ENCODE data around the gene MAPK10.
"Not testable (repeated sequence)": the region's sequence is repeated elsewhere in the genome, so short reads cannot be mapped to it uniquely, and the experiment has no call there.

Gene MAPK10

DNA sequence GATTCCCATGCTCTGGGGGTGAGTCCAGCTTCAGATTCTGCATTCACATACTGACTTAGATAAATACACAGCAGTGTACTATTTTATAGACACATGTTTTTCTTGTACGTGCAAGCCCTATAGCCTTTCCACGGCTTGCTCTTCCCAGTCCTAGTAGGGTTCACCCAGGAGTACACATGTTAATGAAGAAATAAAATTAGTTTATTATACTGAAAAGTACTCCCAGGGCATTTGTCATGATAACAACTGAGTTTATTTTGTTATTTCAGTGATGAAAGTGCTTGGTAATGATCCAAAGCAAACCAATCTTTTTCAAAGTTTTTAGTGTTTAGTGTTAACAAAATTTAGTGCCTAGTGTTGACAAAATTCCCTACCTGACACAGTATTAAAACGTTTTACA lies 21.3 kb downstream of the MAPK10 start:
- DNase-seq (ENCODE audit: low read depth): no peak

- no peak for DNase-seq (ENCODE audit: low read depth)
These were observed 25.7 kb downstream of the MAPK10 start for GRCh38 chr4:86334020-86334750.

DNA sequence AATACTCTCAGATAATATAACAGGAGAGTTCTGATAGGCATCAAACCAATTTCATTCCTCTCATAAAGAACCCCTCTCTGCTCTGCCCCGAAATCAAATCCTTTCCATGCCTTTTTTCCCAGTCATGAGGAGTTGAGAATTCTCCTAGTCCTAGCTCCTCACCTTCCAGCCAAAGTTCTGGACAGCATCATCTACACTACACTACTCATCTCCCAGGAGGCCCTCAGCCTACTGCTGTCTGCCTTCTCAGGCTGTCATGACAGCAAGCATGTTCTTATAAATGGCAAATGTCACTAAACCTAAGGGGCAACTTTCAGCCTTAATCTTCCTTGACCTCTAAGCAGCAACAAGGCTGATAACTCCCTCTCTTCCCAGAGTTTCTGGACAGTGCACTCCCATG lies 26.6 kb downstream of the MAPK10 start:
- no peak for DNase-seq (ENCODE audit: low read depth)

- DNase-seq (ENCODE audit: low read depth): no peak
These were observed 28.7 kb downstream of the MAPK10 start for GRCh38 chr4:86330961-86331742.

GRCh38 chr4:86330411-86330810 lies 29.4 kb downstream of the MAPK10 start:
- not testable (repeated sequence) for DNase-seq (ENCODE audit: low read depth)

DNA sequence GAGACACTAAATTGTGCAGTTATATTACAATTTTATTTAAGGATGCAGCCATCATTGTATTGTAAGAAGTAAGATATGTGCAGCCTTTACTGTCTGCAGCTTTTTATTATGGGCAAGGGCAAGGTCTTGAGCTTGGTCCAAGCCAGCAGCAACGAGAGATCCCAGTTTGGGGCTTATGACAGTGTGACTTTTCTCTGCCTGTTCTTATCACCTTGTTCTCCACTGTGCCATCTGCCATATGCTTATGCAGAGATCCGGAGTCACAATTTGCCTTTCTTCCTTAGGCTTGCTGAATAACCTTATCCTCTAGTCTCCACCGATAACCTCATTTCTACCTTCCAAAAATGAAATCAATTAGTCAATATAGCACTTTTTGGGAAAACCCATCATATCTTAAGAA lies 30.4 kb downstream of the MAPK10 start:
- no peak for DNase-seq (ENCODE audit: low read depth)

DNA sequence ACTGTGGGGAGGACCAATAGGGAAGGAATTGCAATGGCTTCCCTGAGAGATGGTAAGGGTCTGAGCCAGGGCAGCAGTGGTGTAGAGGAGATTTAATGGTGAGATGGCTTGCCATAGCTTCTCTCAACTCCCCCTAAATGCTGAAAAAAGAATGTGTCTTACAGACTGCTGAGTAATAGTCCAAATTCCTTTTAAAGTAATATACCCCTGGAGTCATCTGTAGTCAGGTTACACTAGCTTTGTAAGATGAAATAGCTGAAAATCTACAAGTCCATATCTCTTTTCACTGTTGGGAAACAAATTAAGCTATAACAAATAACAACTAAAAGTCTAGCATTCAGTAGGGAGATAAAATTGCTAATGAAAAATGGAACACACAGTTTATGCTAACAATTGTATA lies 33.5 kb downstream of the MAPK10 start:
- no peak for DNase-seq (ENCODE audit: low read depth)

DNA sequence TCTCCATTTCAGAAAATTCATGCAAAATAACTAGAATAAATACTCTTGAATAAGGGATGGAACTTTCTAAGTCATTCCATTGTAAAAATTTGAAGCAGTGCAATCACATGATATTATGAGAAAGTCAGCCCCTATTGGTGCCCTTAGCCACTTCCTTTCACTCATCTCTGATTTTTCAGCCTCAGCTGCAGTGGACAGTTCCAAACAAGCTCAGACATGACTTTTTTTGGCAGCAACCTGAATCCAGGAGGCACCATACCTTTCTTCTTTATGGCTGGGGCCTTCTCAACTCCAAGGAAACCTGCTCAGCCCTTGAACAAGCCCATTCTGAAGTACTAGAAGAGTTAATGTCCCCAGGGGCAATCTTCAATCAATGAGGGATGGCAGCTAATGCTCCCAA lies 40.5 kb downstream of the MAPK10 start:
- no peak for DNase-seq (ENCODE audit: low read depth)

- no peak for DNase-seq (ENCODE audit: low read depth)
These were observed 44.3 kb downstream of the MAPK10 start for GRCh38 chr4:86315579-86315978.

DNA sequence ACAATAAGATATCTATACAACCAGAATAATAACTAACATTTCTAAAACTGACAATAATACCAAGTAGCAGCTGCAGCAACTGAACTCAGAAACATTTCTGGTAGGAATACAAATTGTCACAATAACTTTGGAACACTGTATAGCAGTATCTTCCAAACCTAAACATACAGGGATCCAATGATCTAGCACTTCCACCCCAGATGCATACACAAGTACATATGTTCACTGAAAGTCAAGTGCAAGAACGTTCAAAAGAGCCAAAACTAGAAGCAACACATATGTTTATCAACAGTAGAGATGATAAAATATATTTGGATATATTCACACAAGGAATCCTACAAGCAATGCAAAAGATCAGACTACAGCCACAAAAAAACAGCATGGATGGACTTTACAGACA lies 46.2 kb downstream of the MAPK10 start:
- DNase-seq (ENCODE audit: low read depth): no peak

DNA sequence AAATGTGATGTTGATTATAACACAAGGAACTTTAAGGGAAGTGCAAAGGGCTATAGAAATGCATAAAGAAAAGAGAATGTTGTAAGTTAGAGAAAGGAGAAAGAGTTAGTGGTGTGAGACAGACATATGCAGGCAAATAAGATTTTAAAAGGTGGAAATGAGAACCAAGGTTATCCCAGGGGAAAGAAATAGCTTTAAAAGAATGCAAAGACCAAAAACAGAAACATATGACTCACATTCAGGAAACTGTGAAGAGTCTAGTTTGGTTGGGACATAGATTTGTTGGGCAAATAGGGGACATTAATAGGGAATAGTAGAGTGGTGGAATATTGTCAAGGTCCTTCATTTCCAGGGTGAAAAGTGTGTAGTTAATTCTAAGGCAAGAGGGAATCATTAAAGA lies 52.4 kb downstream of the MAPK10 start:
- no peak for DNase-seq (ENCODE audit: low read depth)

- DNase-seq (ENCODE audit: low read depth): no peak
These were observed 53.0 kb downstream of the MAPK10 start for GRCh38 chr4:86306816-86307215.

DNA sequence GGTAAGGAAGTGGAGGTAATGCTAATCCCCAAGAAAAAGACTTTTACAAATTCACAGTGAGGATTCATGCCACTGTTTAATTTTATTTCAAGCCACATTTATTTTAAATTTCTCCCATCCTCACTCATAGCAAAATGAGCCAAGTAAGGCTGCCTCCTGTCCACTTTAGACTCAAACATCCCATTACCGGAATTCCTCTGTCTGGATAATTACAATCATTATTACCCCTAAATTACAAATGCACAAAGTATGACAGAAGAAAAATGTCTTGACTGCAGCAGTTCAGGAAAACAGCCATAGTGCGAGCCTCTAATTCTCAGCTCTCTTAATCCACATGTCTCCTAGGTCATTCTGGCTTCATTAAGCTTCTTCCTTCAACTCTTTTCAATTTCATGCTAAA lies 57.0 kb downstream of the MAPK10 start:
- DNase-seq (ENCODE audit: low read depth): no peak

- no peak for DNase-seq (ENCODE audit: low read depth)
These were observed 57.6 kb downstream of the MAPK10 start for GRCh38 chr4:86302251-86302650.

- DNase-seq (ENCODE audit: low read depth): no peak
These were observed 59.3 kb downstream of the MAPK10 start for GRCh38 chr4:86300516-86300915.

DNA sequence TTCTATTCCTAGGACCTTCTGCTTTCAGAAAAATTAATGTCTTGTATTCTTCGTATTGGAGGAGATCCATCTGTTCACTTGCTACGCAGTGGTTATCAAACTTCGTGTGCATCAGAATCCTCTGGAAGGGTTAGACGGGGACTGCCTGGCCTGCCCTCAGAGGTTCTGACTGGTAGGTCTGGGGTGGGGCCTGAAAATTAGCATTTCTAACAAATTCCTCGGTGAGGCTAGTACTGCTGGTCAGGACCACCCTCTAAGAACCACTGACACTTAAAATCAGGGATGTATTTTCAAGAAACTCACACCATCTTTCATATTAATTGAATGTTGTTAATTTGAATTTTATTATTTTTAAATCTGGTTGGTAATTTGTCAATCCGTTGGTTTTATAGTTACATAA lies 63.0 kb downstream of the MAPK10 start:
- DNase-seq (ENCODE audit: low read depth): no peak

GRCh38 chr4:86294883-86295282 lies 65.0 kb downstream of the MAPK10 start:
- DNase-seq (ENCODE audit: low read depth): no peak

DNA sequence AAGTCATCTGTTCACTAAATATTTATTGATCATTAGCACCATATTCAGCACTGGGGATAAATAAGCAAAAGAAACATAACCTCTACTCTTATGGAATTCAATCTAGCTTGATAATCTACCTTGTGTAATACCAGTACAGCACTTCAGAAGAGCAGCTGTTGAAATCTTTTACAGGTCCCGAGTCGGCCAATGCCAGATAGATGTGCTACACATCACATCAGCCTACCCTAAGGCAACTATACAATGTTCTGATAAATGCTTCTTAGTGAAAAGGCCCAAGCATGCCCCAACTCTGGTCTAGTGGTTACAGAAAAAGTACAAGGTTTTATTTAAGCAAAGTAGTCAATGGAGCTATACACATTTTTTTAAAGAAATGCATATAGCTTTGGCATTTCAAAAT lies 68.7 kb downstream of the MAPK10 start:
- no peak for DNase-seq (ENCODE audit: low read depth)

GRCh38 chr4:86286726-86287125 lies 73.1 kb downstream of the MAPK10 start:
- no peak for DNase-seq (ENCODE audit: low read depth)

DNA sequence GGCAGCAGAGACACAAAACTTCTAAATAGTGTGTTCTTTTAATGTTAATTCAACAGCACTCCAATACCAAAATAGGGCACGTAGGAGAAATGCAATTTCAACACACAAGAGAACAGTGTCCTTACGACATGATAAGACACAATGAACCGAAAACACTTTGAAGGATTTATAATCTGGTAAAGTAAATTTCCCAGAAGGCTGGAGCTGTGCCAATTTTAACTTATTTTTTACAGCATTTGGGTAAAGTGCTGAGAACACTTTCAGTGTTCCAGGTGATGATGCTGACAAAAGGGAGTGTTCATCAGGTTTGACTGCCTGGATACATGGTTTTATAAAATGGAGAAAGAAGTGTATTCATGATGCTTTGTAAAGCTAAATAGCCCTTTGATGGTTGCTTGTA lies 76.5 kb downstream of the MAPK10 start:
- DNase-seq (ENCODE audit: low read depth): no peak

- DNase-seq (ENCODE audit: low read depth): no peak
These were observed 79.6 kb downstream of the MAPK10 start for GRCh38 chr4:86280246-86280645.

DNA sequence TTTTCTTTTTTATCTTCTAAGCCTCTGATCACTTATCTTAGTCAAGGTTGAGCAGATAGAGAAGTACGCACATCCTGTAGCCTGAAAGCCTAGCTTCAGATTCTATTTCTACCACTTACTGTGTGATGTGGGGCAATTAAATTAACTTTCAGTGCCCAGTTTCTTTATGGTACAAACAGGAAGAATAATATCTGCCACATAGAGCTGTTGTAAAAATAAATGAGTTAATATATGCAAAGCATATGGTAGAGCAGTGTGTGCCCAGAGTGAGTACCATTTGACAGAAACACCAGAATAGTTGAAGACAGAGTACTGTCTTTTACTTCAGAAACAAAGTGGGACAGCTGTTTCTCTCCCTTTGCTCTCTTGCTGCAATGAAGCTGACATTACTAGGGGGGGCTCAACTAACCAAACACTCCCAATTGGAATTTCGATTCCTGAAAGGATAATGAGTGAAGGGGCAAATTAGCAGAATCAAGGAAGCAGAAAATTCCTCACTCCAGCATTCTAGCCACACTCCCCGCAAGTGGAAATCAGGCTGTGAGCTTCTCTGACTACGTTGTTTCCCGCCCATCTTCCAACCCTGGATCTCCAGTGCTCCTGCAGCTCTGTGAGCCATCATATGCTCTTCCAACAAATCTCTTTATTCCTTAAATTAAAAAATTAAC lies 80.4 kb downstream of the MAPK10 start:
- DNase-seq (ENCODE audit: low read depth): no peak

- DNase-seq (ENCODE audit: low read depth): no peak
These were observed 81.7 kb downstream of the MAPK10 start for GRCh38 chr4:86278126-86278525.
